22Rv1 (cell line): ENCODE measurements around the gene TSBP1.

Experiments
- CTCF ChIP-seq: fragments of 450-650 bp; IDR thresholded peaks from 2 replicates; pipeline ENCODE4 v1.5.1; 2017; ENCODE audit warnings: mild to moderate bottlenecking
- ZFX ChIP-seq: fragments of 450-650 bp; IDR thresholded peaks from 2 replicates; pipeline ENCODE4 v1.6.1; 2017; ENCODE audit warnings: antibody characterized with exemption, borderline replicate concordance

- TF ChIP-seq CTCF (no peak), ZFX (no peak)
Observed at GRCh38 chr6:32410906-32411305, 39.2 kb upstream of the TSBP1 start.
